HG03558 (cell line): ENCODE measurements around the gene NEURL1.
"Not testable (repeated sequence)": the region's sequence is repeated elsewhere in the genome, so short reads cannot be mapped to it uniquely, and the experiment has no call there.

ENCODE experiments used
- ATAC-seq: cut with Tn5 transposase; IDR thresholded peaks from one replicate; pipeline ENCODE4 v1.9.1; 2021; ENCODE audit warnings: moderate number of reproducible peaks; ENCODE audit not compliant: unreplicated experiment; ENCODE audit errors: extremely low read depth

NEURL1 gene

DNA sequence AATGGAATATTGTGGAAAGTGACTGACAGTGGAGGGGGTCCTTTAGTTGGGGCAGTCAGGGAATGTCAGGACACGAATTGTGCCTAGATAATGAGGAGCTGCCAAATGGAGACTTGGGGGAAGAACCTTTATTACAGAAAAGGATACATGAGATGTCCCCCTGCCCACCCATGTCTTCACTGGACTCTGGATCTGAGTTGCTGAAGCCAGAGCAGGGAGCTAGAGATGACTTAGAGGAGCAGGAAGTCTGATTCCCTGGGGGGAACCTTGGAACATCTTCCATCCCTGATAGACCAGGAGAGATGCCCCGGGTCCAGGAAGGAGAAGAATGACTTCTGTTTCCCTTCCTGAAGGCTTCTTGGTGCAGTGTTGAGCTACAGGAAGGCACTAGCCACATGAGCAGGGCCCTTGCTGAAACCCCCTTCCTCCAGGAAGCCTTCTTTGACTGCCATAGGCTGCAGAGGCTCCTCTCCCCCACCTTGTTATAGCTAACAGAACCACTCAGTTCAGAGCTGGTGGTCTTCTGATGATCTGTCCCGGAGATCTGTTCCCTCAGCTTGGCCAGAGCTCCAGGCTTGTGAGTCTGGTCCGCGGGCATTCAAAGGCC, 747 bp upstream of the NEURL1 start:
- no peak for ATAC-seq

DNA sequence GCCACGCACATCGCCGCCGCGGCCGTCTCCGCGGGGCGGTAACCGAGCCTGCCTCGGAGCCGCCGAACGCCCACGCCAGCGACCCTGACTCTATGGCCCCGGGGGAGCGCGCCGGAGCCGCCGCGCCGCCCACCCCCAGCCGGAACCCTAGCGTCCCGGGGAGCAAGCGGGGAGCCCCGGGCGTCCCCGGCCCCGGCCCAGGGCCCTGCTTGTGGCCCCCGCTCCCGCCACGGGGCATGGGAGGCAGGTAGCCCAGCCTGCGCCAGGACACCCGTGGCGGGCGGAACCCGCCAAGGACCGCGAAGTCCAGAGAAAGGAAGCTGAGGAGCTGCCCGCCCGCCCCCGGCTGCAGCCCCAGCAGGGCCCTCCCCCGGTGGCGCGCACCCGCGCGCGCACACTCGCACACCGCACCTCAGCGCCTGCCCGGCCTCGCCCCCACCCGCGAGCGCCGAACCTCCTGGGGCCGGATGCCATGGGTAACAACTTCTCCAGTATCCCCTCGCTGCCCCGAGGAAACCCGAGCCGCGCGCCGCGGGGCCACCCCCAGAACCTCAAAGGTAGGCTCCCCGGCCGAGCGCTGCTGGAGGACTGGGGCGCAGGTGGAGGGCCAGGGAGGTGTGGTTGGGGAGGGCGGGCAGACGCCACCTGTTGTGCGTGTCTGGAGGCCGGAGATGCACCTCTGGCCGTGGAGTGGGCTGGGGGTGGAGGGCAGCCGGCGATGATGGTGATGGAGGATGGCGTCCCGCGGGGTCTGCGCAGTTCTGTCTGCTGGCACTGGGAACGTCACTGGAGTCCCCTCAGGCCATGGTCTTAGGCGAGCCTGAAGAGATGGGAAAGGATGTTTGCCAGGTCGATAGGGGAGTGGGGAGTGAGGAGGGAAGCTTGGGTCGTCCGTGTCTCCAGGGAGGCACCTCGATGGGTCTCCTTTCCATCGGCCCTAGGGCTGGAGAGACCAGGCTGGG, 692 bp downstream of the NEURL1 start:
- no peak for ATAC-seq

- ATAC-seq = no peak
Measured at GRCh38 chr10:103495321-103495720, 1.8 kb downstream of the NEURL1 start.

- no peak for ATAC-seq
Measured at GRCh38 chr10:103497161-103497915, 3.8 kb downstream of the NEURL1 start.

- ATAC-seq = no peak
Measured at GRCh38 chr10:103498936-103499638, 5.6 kb downstream of the NEURL1 start.

- no peak for ATAC-seq
Measured at GRCh38 chr10:103499881-103500280, 6.4 kb downstream of the NEURL1 start.

DNA sequence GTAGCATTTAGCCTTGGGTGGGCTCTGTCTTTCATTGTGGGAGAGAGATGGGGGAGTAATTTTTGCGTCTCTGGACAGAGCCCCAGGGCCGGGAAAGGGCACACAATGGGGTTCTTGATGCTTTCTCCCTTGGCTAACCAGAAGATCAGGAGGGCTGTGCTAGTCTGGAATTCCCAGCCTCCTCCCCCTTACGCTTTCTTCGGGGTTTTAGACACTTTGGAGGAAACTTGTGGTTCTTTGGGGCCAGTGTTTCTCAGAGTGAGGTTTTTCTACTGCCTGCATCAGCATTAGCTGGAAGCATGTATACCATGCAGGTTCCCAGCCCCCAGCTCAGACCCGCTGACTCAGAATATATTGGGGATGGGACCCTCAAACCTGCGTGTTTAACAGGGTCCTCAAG, 7.0 kb downstream of the NEURL1 start:
- ATAC-seq = no peak

DNA sequence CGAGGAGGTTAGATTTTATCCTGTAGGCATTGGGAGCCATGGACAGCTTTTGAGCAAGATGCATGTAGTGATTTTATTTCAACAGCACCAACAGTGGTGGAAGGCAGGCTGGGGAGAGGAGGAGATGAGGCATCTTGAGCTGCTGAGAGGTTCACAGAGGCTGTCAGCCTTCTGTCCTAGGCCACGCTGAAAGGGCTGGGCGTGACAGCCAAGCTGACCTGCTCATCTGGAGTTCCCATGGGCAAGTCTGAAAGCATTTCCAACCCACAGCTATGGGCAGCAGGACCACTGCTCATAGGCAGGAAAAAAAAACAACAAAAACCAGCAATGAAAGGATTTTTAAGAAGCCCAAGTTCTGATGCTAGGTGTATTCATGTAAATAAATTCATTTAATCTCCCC, 7.7 kb downstream of the NEURL1 start:
- no peak for ATAC-seq

DNA sequence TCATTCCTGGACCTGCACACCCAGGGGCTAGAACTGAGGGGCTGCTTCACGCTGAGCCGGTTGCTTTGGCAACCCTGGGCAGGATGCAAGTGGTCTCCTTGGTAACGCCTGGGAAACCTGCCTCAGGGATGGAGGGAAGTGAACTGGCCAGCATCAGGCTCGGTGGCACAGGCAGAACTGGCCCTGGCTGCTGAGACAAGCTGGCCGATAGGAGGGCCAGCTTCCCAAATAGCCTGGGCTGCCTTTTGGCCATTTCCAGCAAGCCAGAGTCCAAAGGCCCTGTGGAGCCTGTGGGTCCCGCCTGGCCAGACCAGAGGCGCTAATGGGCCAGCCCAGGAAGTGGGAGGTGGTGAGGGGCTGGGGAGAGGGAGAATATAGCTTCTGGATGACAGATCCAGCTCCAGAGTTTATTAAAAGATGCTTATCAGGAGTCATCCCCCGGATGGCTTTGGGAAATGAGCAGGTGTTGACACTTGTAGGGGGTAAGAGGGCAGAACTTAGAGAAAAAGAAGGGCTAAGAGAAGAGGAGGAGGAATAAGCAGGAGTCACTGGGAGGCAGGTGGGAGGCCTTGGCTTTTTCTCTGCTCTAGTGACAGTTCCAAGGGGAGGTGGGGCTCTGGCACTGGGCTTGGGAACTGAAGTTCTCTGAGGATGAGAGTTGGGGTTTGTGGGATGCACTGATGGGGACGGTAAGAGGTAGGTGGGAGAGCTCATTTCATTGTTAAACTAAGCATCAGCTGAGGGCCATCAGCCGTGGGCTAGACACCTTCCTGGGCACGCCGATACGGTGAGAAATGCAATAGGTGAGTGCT, 9.6 kb downstream of the NEURL1 start:
- no peak for ATAC-seq

GRCh38 chr10:103503777-103504176, 10.3 kb downstream of the NEURL1 start:
- not testable (repeated sequence) for ATAC-seq

GRCh38 chr10:103504181-103504783, 10.8 kb downstream of the NEURL1 start:
- ATAC-seq = no peak

DNA sequence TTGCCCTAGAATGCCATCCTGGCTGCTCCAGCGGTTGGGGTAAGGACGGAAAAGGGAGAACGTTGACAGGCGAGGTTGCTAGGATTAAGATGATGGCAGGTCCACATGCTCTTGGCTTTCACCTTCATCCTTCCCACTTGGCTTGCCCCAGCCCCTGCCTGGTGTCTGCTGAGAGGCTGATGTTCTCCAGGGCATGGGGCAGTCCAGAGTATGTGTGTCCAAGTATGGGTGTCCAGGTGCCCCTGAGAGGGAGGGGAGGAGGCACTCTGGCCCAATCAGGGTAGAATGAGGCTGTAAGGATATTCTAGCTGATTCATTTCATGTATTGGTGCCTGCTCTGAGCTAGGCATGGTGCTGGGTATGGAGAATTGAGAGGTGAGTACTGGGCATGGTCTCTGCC, 12.6 kb downstream of the NEURL1 start:
- no peak for ATAC-seq

DNA sequence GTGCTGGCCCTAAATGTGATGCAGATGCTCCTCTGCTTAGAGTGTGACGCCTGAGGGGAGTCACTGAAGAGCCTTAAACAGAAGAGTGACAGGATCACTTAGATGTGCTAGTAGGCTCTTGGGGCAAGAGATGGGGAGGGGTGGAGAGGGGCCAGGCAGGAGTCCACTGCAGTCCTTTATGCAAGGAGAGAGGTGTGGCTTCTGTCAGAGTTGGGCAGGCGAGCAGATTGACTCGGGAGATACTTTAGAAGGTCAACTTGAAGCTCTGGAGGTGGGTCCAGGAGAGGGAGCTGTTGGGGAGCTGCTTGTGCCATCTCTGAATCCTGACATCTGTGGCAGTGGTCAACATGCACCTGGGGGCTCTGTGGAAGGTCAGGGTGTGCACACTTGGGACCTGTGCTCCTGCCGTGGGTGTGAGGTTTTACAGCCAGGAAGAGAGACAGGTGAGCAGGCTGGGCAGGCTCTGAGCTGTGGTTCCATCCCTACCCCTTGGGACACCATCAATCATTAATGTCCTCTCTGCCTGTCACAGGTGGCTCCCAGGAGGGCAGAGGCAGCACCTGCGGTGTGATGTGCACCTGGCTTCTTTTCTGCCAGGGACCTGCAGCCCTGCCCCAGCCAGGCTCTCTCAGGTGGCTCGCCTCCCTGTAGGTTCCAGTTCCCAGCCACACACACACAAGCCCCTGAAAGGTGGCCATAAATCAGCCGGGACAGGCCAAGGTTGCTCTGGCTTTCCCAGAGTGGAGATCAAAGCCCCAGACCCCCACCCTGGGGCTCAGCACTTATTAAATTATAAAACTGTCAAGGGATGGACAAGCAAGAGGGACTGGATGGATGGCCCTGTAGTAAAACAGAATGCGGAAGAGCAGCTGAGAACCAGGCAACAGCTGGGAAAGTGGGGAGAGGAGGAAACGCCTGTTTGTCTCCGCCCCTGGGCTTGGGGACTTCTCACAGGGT, 14.0 kb downstream of the NEURL1 start:
- no peak for ATAC-seq

- no peak for ATAC-seq
Measured at GRCh38 chr10:103510046-103510685, 16.7 kb downstream of the NEURL1 start.

DNA sequence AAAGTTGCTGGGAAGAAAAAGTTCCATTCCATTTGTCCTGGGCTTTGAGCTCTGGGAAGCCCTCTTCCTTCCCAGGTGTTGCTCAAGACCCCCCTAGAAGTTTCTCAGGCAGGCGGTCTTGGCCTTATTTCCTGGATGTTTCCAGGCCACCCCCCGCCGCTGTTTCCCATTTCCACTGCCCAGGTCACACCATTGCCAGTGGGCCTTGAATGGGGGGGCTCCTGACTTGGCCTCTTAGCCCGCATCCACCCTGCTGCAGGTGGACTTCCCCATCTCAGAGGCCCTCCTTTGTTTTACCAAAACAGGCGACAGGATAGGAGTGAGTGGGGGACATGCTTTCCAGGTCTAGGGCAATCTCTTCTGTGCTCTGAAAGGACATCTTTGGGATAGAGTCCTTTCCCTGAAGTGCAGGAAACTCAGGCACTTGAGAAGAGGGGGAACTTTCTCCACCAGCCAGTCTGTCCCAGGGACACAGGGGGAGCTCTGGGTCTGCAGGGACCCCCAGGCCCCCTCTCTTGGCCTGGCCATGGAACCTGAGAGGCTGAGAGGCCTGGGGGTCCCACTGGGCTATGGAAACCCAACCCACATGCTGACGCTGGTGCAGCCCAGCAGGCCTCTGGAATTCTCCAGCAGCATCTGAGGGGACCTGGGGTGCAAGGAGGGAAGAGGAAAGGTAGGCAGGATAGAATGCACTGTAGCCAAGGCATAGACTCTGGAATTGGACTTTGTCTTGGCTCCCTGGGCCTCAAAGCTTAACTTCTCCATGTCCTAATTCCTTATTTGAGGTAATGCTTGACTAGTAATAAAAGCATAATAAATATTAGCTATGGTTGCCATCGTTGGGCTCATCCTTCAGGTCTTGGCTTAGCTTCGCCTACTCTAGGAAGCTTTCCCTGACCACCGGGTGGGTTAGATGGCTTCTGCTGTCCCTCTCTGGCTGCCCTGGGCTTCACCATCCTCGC, 17.6 kb downstream of the NEURL1 start:
- no peak for ATAC-seq

DNA sequence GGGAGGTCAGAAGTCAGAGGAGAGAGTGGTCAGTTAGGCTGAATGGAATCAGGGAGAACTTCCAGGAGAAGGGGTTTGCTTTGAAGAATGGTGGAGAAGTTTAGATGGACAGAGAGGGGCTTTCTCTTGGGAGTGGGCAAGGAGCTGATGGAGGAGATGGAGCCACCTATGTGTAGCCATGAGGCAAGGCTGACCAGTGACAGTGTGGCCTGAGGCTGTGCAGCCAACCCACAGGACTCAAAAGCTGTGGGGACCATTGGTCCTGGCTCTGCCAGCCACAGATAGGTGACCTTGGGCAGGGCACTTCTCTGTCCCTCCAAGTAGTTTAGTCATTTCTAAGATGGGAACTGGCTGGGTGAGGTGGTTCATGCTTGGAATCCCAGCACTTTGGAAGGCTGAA, 18.7 kb downstream of the NEURL1 start:
- no peak for ATAC-seq
